Keratinocyte (primary cell): ENCODE results near the gene TRPC3. TPM values are rescaled to one million over a fixed set of nuclear protein-coding genes. Genes with fewer than 3 reads are reported as not detected.

ENCODE experiments used
- DNase-seq: peaks from one replicate; pipeline ENCODE4 v3.0.0-alpha.2; 2011; ENCODE audit warnings: low read depth, missing footprints, low spot score
- FAIRE-seq: peaks from 2 replicates; lab custom pipeline; 2011; peaks lifted over from hg19 to GRCh38; lab: Jason Lieb, UNC
- H2AFZ ChIP-seq: 2 replicates; pipeline ENCODE4 v1.6.0; 2012; ENCODE audit warnings: low read length, control low read depth, inconsistent platforms; ENCODE audit not compliant: control insufficient read depth
- H3K27ac ChIP-seq: 2 replicates; pipeline ENCODE4 v1.5.1; 2011; ENCODE audit warnings: low read length; ENCODE audit not compliant: control insufficient read depth, insufficient read depth
- H3K27me3 ChIP-seq: 3 replicates; pipeline ENCODE4 v1.6.0; 2011; ENCODE audit warnings: low read length; ENCODE audit not compliant: control insufficient read depth, insufficient read depth; ENCODE audit errors: extremely low read depth
- H3K36me3 ChIP-seq, 2 experiments: 2 replicates in 1 of 2; 3 replicates in 1 of 2; pipeline ENCODE4 v1.5.1; 2011; ENCODE audit warnings: low read length in 2 of 2, mild to moderate bottlenecking in 1 of 2; ENCODE audit not compliant: control insufficient read depth in 2 of 2, insufficient read depth in 2 of 2; ENCODE audit errors: extremely low read depth in 1 of 2
- H3K4me1 ChIP-seq: 3 replicates; pipeline ENCODE4 v1.5.1; 2011; ENCODE audit warnings: low read length; ENCODE audit not compliant: control insufficient read depth, insufficient read depth; ENCODE audit errors: extremely low read depth
- H3K4me2 ChIP-seq: 3 replicates; pipeline ENCODE4 v1.6.0; 2011; ENCODE audit warnings: low read depth, low read length; ENCODE audit not compliant: control insufficient read depth, insufficient read depth; ENCODE audit errors: extremely low read depth
- H3K4me3 ChIP-seq, 3 experiments: fragments of 200-600 bp in 1 of 3; sonication (generic) in 1 of 3; 2 replicates in 2 of 3; 3 replicates in 1 of 3; pipeline ENCODE4 v1.5.1; 2011 to 2016; ENCODE audit warnings: low read length in 3 of 3, mild to moderate bottlenecking in 3 of 3, control low read depth in 2 of 3, inconsistent platforms in 1 of 3, low read depth in 1 of 3, mixed read lengths in 1 of 3, mixed run types in 1 of 3, moderate library complexity in 1 of 3; ENCODE audit not compliant: control insufficient read depth in 2 of 3, insufficient read depth in 2 of 3; ENCODE audit errors: extremely low read depth in 1 of 3
- H3K79me2 ChIP-seq: 2 replicates; pipeline ENCODE4 v1.6.0; 2012; ENCODE audit warnings: low read length; ENCODE audit not compliant: control insufficient read depth, insufficient read depth
- H3K9ac ChIP-seq: 3 replicates; pipeline ENCODE4 v1.6.0; 2011; ENCODE audit warnings: low read length; ENCODE audit not compliant: control insufficient read depth, insufficient read depth; ENCODE audit errors: extremely low read depth
- H3K9me1 ChIP-seq: 3 replicates; pipeline ENCODE4 v1.6.0; 2011; ENCODE audit warnings: low read length; ENCODE audit not compliant: control insufficient read depth, insufficient read depth; ENCODE audit errors: extremely low read depth
- H3K9me3 ChIP-seq: 2 replicates; pipeline ENCODE4 v1.5.1; 2012; ENCODE audit warnings: low read depth, low read length; ENCODE audit not compliant: control insufficient read depth
- H4K20me1 ChIP-seq: 3 replicates; pipeline ENCODE4 v1.6.0; 2011; ENCODE audit warnings: low read length; ENCODE audit not compliant: control insufficient read depth, insufficient read depth; ENCODE audit errors: extremely low read depth
- EZH2 ChIP-seq: IDR thresholded peaks from one replicate; pipeline ENCODE4 v1.6.1; 2012; ENCODE audit warnings: inconsistent platforms, mild to moderate bottlenecking, low read length, moderate library complexity
- dilution Hi-C: fragments of 300-500 bp; cut with MboI; formaldehyde crosslinking; loops from one replicate; pipeline ENCODE4 v1.7.0; 2020; ENCODE audit warnings: low sequenced_read_pairs; ENCODE audit not compliant: extremely low pct_ligation_motif_present
- polyA plus RNA-seq, 5 experiments: library from polyadenylated mRNA; depleted of rRNA in 3 of 5; stranded (reverse) in 3 of 5; stranded (forward) in 1 of 5; unstranded in 1 of 5; fragments of >200 nt; gene quantifications; 1 replicate in 1 of 5; 2 replicates in 3 of 5; 3 replicates in 1 of 5; pipeline versions ENCODE4 v1.2.1 to v1.2.3, GENCODE V29; 2011 to 2012; ENCODE audit warnings: missing spikeins in 2 of 5, low read depth in 1 of 5, low replicate concordance in 1 of 5
- TF ChIP-seq, protein P1 (sequence below), 3 experiments: IDR thresholded peaks in 1 of 3; conservative IDR thresholded peaks in 1 of 3; optimal IDR thresholded peaks in 1 of 3; 2 replicates in 2 of 3; 3 replicates in 1 of 3; pipeline versions ENCODE3 to v1.5.1; 2011; ENCODE audit warnings: low read length in 3 of 3, mild to moderate bottlenecking in 3 of 3, moderate library complexity in 2 of 3, control low read depth in 1 of 3, inconsistent platforms in 1 of 3; ENCODE audit not compliant: insufficient read depth in 2 of 3; ENCODE audit errors: extremely low read depth in 1 of 3

Gene TRPC3
- polyA plus RNA-seq, 1 donor (not counting 4 experiments of a cell fraction or from before 2014, with no cell fraction given): not detected

DNA sequence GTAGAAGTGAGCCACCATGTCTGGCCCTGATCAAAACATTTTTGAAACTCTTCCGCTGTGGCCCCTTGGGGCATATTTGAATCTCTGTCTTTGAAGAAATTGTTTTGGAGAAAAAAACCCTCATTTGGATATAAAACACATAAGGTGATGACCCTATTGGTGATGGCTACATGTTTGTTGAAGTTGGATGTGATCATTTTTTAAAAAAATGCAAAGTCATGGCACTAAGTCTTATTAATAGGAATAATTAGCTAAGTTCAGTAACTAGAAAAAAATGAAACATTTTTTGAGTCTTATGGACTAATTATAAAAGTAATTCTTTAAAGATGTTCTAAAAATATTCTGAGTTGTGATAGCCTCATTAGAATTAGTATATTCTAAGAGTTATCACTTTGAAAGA, 63.7 kb downstream of the TRPC3 start:
- Histone ChIP-seq H2AFZ (no peak overlapping the region), H3K4me2 (no peak overlapping the region), H3K4me1 (no peaks in the 10 kb centered on the region), H3K9me3 (no peaks in the 10 kb centered on the region), H3K9ac (no peak overlapping the region), H3K79me2 (no peaks in the 10 kb centered on the region), H3K9me1 (no peaks in the 10 kb centered on the region), H3K27me3 (no peaks in the 10 kb centered on the region), H3K27ac (no peak overlapping the region), H4K20me1 (no peaks in the 10 kb centered on the region), H3K36me3 (no peaks in the 10 kb centered on the region), H3K4me3 (no peak overlapping the region)
- no peak for DNase-seq
- no peak for TF ChIP-seq EZH2
- TF ChIP-seq, protein P1, sequence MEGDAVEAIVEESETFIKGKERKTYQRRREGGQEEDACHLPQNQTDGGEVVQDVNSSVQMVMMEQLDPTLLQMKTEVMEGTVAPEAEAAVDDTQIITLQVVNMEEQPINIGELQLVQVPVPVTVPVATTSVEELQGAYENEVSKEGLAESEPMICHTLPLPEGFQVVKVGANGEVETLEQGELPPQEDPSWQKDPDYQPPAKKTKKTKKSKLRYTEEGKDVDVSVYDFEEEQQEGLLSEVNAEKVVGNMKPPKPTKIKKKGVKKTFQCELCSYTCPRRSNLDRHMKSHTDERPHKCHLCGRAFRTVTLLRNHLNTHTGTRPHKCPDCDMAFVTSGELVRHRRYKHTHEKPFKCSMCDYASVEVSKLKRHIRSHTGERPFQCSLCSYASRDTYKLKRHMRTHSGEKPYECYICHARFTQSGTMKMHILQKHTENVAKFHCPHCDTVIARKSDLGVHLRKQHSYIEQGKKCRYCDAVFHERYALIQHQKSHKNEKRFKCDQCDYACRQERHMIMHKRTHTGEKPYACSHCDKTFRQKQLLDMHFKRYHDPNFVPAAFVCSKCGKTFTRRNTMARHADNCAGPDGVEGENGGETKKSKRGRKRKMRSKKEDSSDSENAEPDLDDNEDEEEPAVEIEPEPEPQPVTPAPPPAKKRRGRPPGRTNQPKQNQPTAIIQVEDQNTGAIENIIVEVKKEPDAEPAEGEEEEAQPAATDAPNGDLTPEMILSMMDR (optimal IDR thresholded peaks at IDR 0.05 in 1 of 3, IDR thresholded peaks at IDR 0.05 in 1 of 3, conservative IDR thresholded peaks at IDR 0.05 in 1 of 3; ENCODE audit: extremely low read depth in 1 of 3, insufficient read depth in 2 of 3, low read length in 3 of 3): no peak
- dilution Hi-C loops: no loop called here
- no peak for FAIRE-seq

DNA sequence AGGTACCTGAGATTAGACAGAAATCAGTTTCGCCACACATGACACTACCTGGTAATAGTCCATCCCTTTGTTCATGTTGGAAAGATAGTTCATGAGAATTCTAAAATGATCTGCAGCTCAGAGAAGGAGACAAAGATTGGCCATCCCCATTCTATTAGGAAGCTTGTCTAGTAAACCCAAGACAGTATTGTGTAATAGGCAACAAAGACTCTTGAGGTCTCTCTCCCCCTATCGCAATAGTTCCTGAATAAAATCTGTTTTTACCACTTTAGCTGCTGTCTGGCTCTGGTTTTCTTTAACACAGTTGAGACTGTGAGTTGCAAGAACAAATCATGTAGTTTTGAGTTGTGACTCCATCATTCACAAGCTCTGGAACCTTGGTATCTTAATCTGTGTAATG, 66.7 kb downstream of the TRPC3 start:
- Histone ChIP-seq H3K79me2 (no peaks in the 10 kb centered on the region), H3K9me3 (no peaks in the 10 kb centered on the region), H3K4me1 (no peaks in the 10 kb centered on the region), H3K4me2 (no peak overlapping the region), H3K4me3 (no peak overlapping the region), H3K36me3 (no peaks in the 10 kb centered on the region), H3K27ac (no peak overlapping the region), H3K27me3 (peaks cover 3% of the 10 kb centered on the region), H4K20me1 (no peaks in the 10 kb centered on the region), H3K9ac (no peak overlapping the region), H3K9me1 (no peaks in the 10 kb centered on the region), H2AFZ (no peak overlapping the region)
- FAIRE-seq (no peak), DNase-seq (no peak)
- TF ChIP-seq EZH2: no peak
- TF ChIP-seq, protein P1 (optimal IDR thresholded peaks at IDR 0.05 in 1 of 3, IDR thresholded peaks at IDR 0.05 in 1 of 3, conservative IDR thresholded peaks at IDR 0.05 in 1 of 3; ENCODE audit: extremely low read depth in 1 of 3, insufficient read depth in 2 of 3, low read length in 3 of 3): no peak
- dilution Hi-C loops: no loop called here
